Measurements from ENCODE around the gene TMEM233.

DNA sequence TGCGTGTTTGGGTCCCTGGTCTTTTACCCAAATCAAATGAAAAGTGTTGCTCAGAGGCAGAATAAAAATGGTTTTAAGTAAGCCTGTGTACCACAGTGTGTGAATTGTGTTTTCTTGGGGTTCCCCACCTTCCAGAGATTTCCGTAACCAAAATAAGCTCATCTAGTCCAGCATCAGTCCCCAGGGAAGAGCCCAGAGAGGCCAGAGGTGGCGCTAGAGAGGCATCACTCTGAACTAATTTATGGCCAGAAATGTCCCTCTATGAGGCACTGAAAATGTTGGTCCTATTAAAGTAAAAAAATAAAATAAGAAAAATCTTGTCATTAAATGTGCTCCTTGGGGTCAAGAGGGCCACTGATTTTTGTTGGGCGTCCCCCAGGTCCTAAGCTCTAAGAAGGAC lies 49.4 kb downstream of the TMEM233 start:
- TF ChIP-seq, protein P1, sequence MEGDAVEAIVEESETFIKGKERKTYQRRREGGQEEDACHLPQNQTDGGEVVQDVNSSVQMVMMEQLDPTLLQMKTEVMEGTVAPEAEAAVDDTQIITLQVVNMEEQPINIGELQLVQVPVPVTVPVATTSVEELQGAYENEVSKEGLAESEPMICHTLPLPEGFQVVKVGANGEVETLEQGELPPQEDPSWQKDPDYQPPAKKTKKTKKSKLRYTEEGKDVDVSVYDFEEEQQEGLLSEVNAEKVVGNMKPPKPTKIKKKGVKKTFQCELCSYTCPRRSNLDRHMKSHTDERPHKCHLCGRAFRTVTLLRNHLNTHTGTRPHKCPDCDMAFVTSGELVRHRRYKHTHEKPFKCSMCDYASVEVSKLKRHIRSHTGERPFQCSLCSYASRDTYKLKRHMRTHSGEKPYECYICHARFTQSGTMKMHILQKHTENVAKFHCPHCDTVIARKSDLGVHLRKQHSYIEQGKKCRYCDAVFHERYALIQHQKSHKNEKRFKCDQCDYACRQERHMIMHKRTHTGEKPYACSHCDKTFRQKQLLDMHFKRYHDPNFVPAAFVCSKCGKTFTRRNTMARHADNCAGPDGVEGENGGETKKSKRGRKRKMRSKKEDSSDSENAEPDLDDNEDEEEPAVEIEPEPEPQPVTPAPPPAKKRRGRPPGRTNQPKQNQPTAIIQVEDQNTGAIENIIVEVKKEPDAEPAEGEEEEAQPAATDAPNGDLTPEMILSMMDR (IDR thresholded peaks at IDR 0.05): no peak
- no peak for TF ChIP-seq EP300 (IDR thresholded peaks at IDR 0.05)

Measured in upper lobe of left lung (tissue), 4 donors.